NB4 (cell line): ENCODE results near the gene BMPER.

Source experiments
- DNase-seq: peaks from one replicate; pipeline ENCODE4 v3.0.0; 2010; ENCODE audit warnings: low read depth
- H3K4me3 ChIP-seq: one replicate; pipeline ENCODE4 v1.5.1; 2011; ENCODE audit warnings: mild to moderate bottlenecking, low read depth, low read length, moderate library complexity
- CTCF ChIP-seq: IDR thresholded peaks from one replicate; pipeline ENCODE4 v1.5.1; 2012; ENCODE audit warnings: low read depth, low read length
- MAX ChIP-seq: IDR thresholded peaks from 2 replicates; pipeline ENCODE4 v1.6.1; 2011; ENCODE audit warnings: low read depth, low read length
- MYC ChIP-seq: IDR thresholded peaks from 2 replicates; pipeline ENCODE4 v1.6.1; 2011; ENCODE audit warnings: low read depth, low read length
- POLR2A ChIP-seq: IDR thresholded peaks from 2 replicates; pipeline ENCODE4 v1.6.1; 2011; ENCODE audit warnings: mild to moderate bottlenecking; ENCODE audit not compliant: insufficient read length; ENCODE audit errors: extremely low read depth

Gene BMPER

GRCh38 chr7:34042406-34042805 lies 137.1 kb downstream of the BMPER start:
- no peak for DNase-seq
- TF ChIP-seq CTCF, result no peak
- no peak for TF ChIP-seq POLR2A
- no peak for TF ChIP-seq MAX
- TF ChIP-seq MYC, result no peak
- no peak overlapping the region for H3K4me3 ChIP-seq

- H3K4me3 ChIP-seq, result no peak overlapping the region
- no peak for DNase-seq
- TF ChIP-seq MAX (no peak), CTCF (no peak), MYC (no peak), POLR2A (no peak)
Measured at GRCh38 chr7:34043461-34044305, 138.3 kb downstream of the BMPER start.

- H3K4me3 ChIP-seq, result no peak overlapping the region
- TF ChIP-seq POLR2A (no peak), MYC (no peak), MAX (no peak), CTCF (no peak)
- DNase-seq, result no peak
Measured at GRCh38 chr7:34044306-34044643, 138.9 kb downstream of the BMPER start.

- H3K4me3 ChIP-seq, result no peak overlapping the region
Measured at GRCh38 chr7:34044734-34045353, 139.5 kb downstream of the BMPER start.

GRCh38 chr7:34048445-34048844 lies 143.1 kb downstream of the BMPER start:
- no peak overlapping the region for H3K4me3 ChIP-seq
- DNase-seq, result no peak
- TF ChIP-seq POLR2A (no peak), CTCF (no peak), MAX (no peak), MYC (no peak)

More at GRCh38 chr7:34044734-34045353, 139.5 kb downstream of the BMPER start:
- DNase-seq, result no peak
- TF ChIP-seq MAX (no peak), POLR2A (no peak), MYC (no peak), CTCF (no peak)
